GM12878 (cell line): ENCODE data around the gene VWA7. TPM values are rescaled to one million over a fixed set of nuclear protein-coding genes. Genes with fewer than 3 reads are reported as not detected.

Experiments used
- ATAC-seq: fragments of 200-7000 bp; cut with Tn5 transposase; 3 replicates; pipeline ENCODE4 v1.9.1; 2020; ENCODE audit warnings: mild to moderate bottlenecking, moderate library complexity
- BruUV-seq: library from RNA; stranded (reverse); fragments of 400-500 nt; replicated peaks from 2 replicates; lab custom pipeline; 2021; lab: Mats Ljungman, UMichigan
- CTCF ChIA-PET: fragments of 300-600 bp; sonication (Branson Sonifier 250); formaldehyde crosslinking; extraction: SDS; loops from one replicate; lab custom pipeline; 2021; ENCODE audit warnings: inconsistent platforms; lab: Yijun Ruan, JAX
- POLR2A ChIA-PET: fragments of 350-600 bp; formaldehyde crosslinking; extraction: SDS; loops from one replicate; lab custom pipeline; 2021; ENCODE audit warnings: inconsistent platforms; lab: Charles Lee
- RAD21 ChIA-PET: fragments of 300-600 bp; sonication (Branson Sonifier 250); formaldehyde crosslinking; loops from one replicate; lab custom pipeline; 2023; ENCODE audit warnings: antibody characterized with exemption; ENCODE audit not compliant: unreplicated experiment; lab: Charles Lee
- SMC1A ChIA-PET: fragments of 300-600 bp; sonication (Branson Sonifier 250); formaldehyde crosslinking; loops from one replicate; lab custom pipeline; 2023; ENCODE audit not compliant: unreplicated experiment, uncharacterized antibody; lab: Charles Lee
- DNase-seq: peaks from one replicate; pipeline ENCODE4 v3.0.0-alpha.2; 2011; ENCODE audit warnings: low read depth, low spot score
- FAIRE-seq: peaks from 3 replicates; lab custom pipeline; 2011; peaks lifted over from hg19 to GRCh38; lab: Jason Lieb, UNC
- H2AFZ ChIP-seq: 2 replicates; pipeline ENCODE4 v1.6.0; 2011; ENCODE audit warnings: low read depth, low read length, control low read depth; ENCODE audit not compliant: control insufficient read depth
- H3K27ac ChIP-seq: 2 replicates; pipeline ENCODE4 v1.5.1; 2011; ENCODE audit warnings: control low read depth; ENCODE audit not compliant: control insufficient read depth, insufficient read depth
- H3K27me3 ChIP-seq, 2 experiments: replicated peaks in 1 of 2; 2 replicates each; pipeline versions ENCODE4 v1.6.0 to v1.6.1; 2011; ENCODE audit warnings: low read length in 1 of 2; ENCODE audit not compliant: control insufficient read depth in 2 of 2, insufficient read depth in 2 of 2
- H3K36me3 ChIP-seq, 2 experiments: 2 replicates each; pipeline ENCODE4 v1.5.1; 2011; ENCODE audit warnings: low read length in 1 of 2; ENCODE audit not compliant: control insufficient read depth in 2 of 2, insufficient read depth in 2 of 2
- H3K4me1 ChIP-seq: 2 replicates; pipeline ENCODE4 v1.6.1; 2011; ENCODE audit warnings: mild to moderate bottlenecking, low read length, moderate library complexity, mixed read lengths; ENCODE audit not compliant: control insufficient read depth, insufficient read depth
- H3K4me2 ChIP-seq: 2 replicates; pipeline ENCODE4 v1.6.0; 2011; ENCODE audit warnings: control low read depth; ENCODE audit not compliant: control insufficient read depth, insufficient read depth
- H3K4me3 ChIP-seq: fragments of 200-600 bp; sonication (generic); 2 replicates; pipeline ENCODE4 v1.5.1; 2016
- H3K79me2 ChIP-seq: 2 replicates; pipeline ENCODE4 v1.6.0; 2011; ENCODE audit warnings: low read length; ENCODE audit not compliant: control insufficient read depth, insufficient read depth
- H3K9ac ChIP-seq: 2 replicates; pipeline ENCODE4 v1.8.0; 2011; ENCODE audit warnings: low read length, control low read depth, mixed read lengths; ENCODE audit not compliant: control insufficient read depth, insufficient read depth
- H3K9me3 ChIP-seq: replicated peaks from 3 replicates; pipeline ENCODE4 v1.5.1; 2011; ENCODE audit warnings: mild to moderate bottlenecking, low read length; ENCODE audit not compliant: control insufficient read depth, insufficient read depth
- H4K20me1 ChIP-seq: 2 replicates; pipeline ENCODE4 v1.6.0; 2011; ENCODE audit not compliant: control insufficient read depth, insufficient read depth
- GATAD2B ChIP-seq: fragments of 450-650 bp; conservative IDR thresholded peaks from 2 replicates; pipeline ENCODE4 v1.6.1; 2017; ENCODE audit warnings: low read depth, mild to moderate bottlenecking, moderate library complexity
- JUNB ChIP-seq: IDR thresholded peaks from 2 replicates; pipeline ENCODE4 v1.6.1; 2016; ENCODE audit warnings: antibody characterized with exemption, mild to moderate bottlenecking
- ZNF274 ChIP-seq: IDR thresholded peaks from one replicate; pipeline ENCODE4 v1.8.0; 2011; ENCODE audit not compliant: insufficient read length, insufficient read depth
- WGBS: methylation state at CpG from one replicate; pipeline ENCODE4 v1.1.6; 2016; ENCODE audit warnings: low lambda C conversion rate; ENCODE audit not compliant: insufficient replicate concordance, insufficient coverage; ENCODE audit errors: missing lambda C conversion rate; 5-methylcytosine and 5-hydroxymethylcytosine counted together
- in situ Hi-C: fragments of 300-500 bp; cut with MboI; formaldehyde crosslinking; loops from 9 replicates; pipeline ENCODE4 v1.14.3; 2018; ENCODE audit warnings: mixed read lengths
- intact Hi-C: fragments of 100-400 bp; cut with micrococcal nuclease; formaldehyde crosslinking; loops from one replicate; pipeline ENCODE4 v1.14.2; 2022; ENCODE audit not compliant: unreplicated experiment
- polyA plus RNA-seq, 11 experiments: library from polyadenylated mRNA; depleted of rRNA in 4 of 11; unstranded in 6 of 11; stranded (reverse) in 5 of 11; fragments of >200 nt; fragmentation: Nextera tagmentation in 4 of 11; fragmentation: Illumina TruSeq in 1 of 11; extraction: Ambion mirVana in 4 of 11; extraction: Trizol in 1 of 11; gene quantifications; 1 replicate in 1 of 11; 2 replicates in 10 of 11; pipeline versions ENCODE4 v1.2.1 to v1.2.3, GENCODE V29; 2011 to 2016; ENCODE audit warnings: inconsistent platforms in 2 of 11, missing spikeins in 2 of 11, low read depth in 1 of 11
- total RNA-seq, 4 experiments: library from RNA; depleted of rRNA in 3 of 4; stranded (reverse); fragments of >200 nt in 3 of 4; fragmentation: Illumina TruSeq in 1 of 4; extraction: Trizol in 1 of 4; gene quantifications; 2 replicates each; pipeline versions ENCODE4 v1.2.1 to v1.2.3, GENCODE V29; 2013 to 2021
- TF ChIP-seq, protein P1 (sequence below): fragments of 450-650 bp; IDR thresholded peaks from 2 replicates; pipeline ENCODE4 v1.6.1; 2018; ENCODE audit warnings: borderline replicate concordance, mild to moderate bottlenecking; ENCODE audit not compliant: partially characterized antibody

Gene VWA7
- total and polyA plus RNA-seq, 10 of the 15 experiments (the other 5 are each of a cell fraction or from before 2014, with no cell fraction given): 0.11 to 3.1 (median 1.2) TPM; not detected in 1

GRCh38 chr6:31762878-31763618 lies 14.1 kb downstream of the VWA7 start:
- Histone ChIP-seq H3K4me3 (no peak overlapping the region), H4K20me1 (no peaks in the 10 kb centered on the region), H3K9ac (no peak overlapping the region), H3K27ac (no peak overlapping the region), H3K36me3 (no peaks in the 10 kb centered on the region; a peak in 2 of 4 replicates), H3K27me3 (no peaks in the 10 kb centered on the region), H3K4me2 (no peak overlapping the region), H3K79me2 (no peaks in the 10 kb centered on the region), H2AFZ (no peak overlapping the region), H3K9me3 (no peaks in the 10 kb centered on the region), H3K4me1 (no peaks in the 10 kb centered on the region)
- RAD21 ChIA-PET: no interaction called here
- BruUV-seq: no TSS peak
- FAIRE-seq (no peak), DNase-seq (no peak), ATAC-seq (no peak)
- SMC1A ChIA-PET: no interaction called here
- 79% methylated on average over 8 of the region's 8 CpGs for WGBS
- in situ Hi-C loops (no loop called here), intact Hi-C loops (no loop called here)
- POLR2A ChIA-PET: no interaction called here
- CTCF ChIA-PET: no interaction called here
- TF ChIP-seq, protein P1, sequence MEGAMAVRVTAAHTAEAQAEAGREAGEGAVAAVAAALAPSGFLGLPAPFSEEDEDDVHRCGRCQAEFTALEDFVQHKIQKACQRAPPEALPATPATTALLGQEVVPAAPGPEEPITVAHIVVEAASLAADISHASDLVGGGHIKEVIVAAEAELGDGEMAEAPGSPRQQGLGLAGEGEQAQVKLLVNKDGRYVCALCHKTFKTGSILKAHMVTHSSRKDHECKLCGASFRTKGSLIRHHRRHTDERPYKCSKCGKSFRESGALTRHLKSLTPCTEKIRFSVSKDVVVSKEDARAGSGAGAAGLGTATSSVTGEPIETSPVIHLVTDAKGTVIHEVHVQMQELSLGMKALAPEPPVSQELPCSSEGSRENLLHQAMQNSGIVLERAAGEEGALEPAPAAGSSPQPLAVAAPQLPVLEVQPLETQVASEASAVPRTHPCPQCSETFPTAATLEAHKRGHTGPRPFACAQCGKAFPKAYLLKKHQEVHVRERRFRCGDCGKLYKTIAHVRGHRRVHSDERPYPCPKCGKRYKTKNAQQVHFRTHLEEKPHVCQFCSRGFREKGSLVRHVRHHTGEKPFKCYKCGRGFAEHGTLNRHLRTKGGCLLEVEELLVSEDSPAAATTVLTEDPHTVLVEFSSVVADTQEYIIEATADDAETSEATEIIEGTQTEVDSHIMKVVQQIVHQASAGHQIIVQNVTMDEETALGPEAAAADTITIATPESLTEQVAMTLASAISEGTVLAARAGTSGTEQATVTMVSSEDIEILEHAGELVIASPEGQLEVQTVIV: peak; percentile 7
- TF ChIP-seq ZNF274: no peak
- TF ChIP-seq GATAD2B: no peak
- TF ChIP-seq JUNB: no peak
